ENCODE results near the gene ZP1. TPM values are rescaled to one million over a fixed set of nuclear protein-coding genes. Genes with fewer than 3 reads are reported as not detected.

The ZP1 gene
- total RNA-seq, 2 donors from 2014 or later = 0.35 TPM; not detected in 1

- H3K27me3 ChIP-seq = no peaks in the 10 kb centered on the region
- no peaks in the 10 kb centered on the region for H3K36me3 ChIP-seq
- no peaks in the 10 kb centered on the region for H3K9me3 ChIP-seq
- H3K9ac ChIP-seq (ENCODE audit: low read depth in 2 of 2, low read length in 2 of 2) = peak overlapping the region in 1 of 2 donors; percentile 14
- intact Hi-C loops (cut with DNase I) = no loop called here
- no peaks in the 10 kb centered on the region for H3K4me1 ChIP-seq
- TF ChIP-seq CTCF (IDR thresholded peaks at IDR 0.05) = no peak
- peak; percentile 37 for DNase-seq
- H3K4me3 ChIP-seq = no peak overlapping the region
- peak overlapping the region; percentile 36 for H3K27ac ChIP-seq
Observed at GRCh38 chr11:60872124-60872960, 5.0 kb downstream of the ZP1 start.

GRCh38 chr11:60872961-60873524 lies 5.7 kb downstream of the ZP1 start:
- Histone ChIP-seq H3K27me3 (no peaks in the 10 kb centered on the region), H3K4me3 (no peak overlapping the region), H3K9me3 (no peaks in the 10 kb centered on the region), H3K9ac (ENCODE audit: low read depth in 2 of 2, low read length in 2 of 2) (no peak overlapping the region), H3K36me3 (no peaks in the 10 kb centered on the region), H3K4me1 (no peaks in the 10 kb centered on the region), H3K27ac (peak overlapping the region; percentile 36)
- TF ChIP-seq CTCF (IDR thresholded peaks at IDR 0.05) = no peak
- intact Hi-C loops (cut with DNase I) = no loop called here
- no peak for DNase-seq

GRCh38 chr11:60873533-60873932 lies 6.2 kb downstream of the ZP1 start:
- Histone ChIP-seq H3K4me1 (no peaks in the 10 kb centered on the region), H3K27ac (no peak overlapping the region), H3K27me3 (no peaks in the 10 kb centered on the region), H3K36me3 (no peaks in the 10 kb centered on the region), H3K9me3 (no peaks in the 10 kb centered on the region), H3K9ac (ENCODE audit: low read depth in 2 of 2, low read length in 2 of 2) (no peak overlapping the region), H3K4me3 (no peak overlapping the region)
- TF ChIP-seq CTCF (IDR thresholded peaks at IDR 0.05) = no peak
- no peak for DNase-seq
- intact Hi-C loops (cut with DNase I) = no loop called here

- Histone ChIP-seq H3K4me1 (no peaks in the 10 kb centered on the region), H3K9ac (ENCODE audit: low read depth in 2 of 2, low read length in 2 of 2) (no peak overlapping the region), H3K9me3 (no peaks in the 10 kb centered on the region), H3K27me3 (no peaks in the 10 kb centered on the region), H3K4me3 (no peak overlapping the region), H3K36me3 (no peaks in the 10 kb centered on the region), H3K27ac (no peak overlapping the region)
- intact Hi-C loops (cut with DNase I) = no loop called here
- no peak for TF ChIP-seq CTCF (IDR thresholded peaks at IDR 0.05)
- no peak for DNase-seq
Observed at GRCh38 chr11:60874421-60875365, 7.4 kb downstream of the ZP1 start.

Measured in colonic mucosa (tissue), 4 donors.